GM12878 (cell line): Measurements from ENCODE around the gene PMM2. TPM values are rescaled to one million over a fixed set of nuclear protein-coding genes. Genes with fewer than 3 reads are reported as not detected.

Experiments
- ATAC-seq: fragments of 200-7000 bp; cut with Tn5 transposase; 3 replicates; pipeline ENCODE4 v1.9.1; 2020; ENCODE audit warnings: mild to moderate bottlenecking, moderate library complexity
- BruUV-seq: library from RNA; stranded (reverse); fragments of 400-500 nt; replicated peaks from 2 replicates; lab custom pipeline; 2021; lab: Mats Ljungman, UMichigan
- CTCF ChIA-PET: fragments of 300-600 bp; sonication (Branson Sonifier 250); formaldehyde crosslinking; extraction: SDS; loops from one replicate; lab custom pipeline; 2021; ENCODE audit warnings: inconsistent platforms; lab: Yijun Ruan, JAX
- POLR2A ChIA-PET: fragments of 350-600 bp; formaldehyde crosslinking; extraction: SDS; loops from one replicate; lab custom pipeline; 2021; ENCODE audit warnings: inconsistent platforms; lab: Charles Lee
- RAD21 ChIA-PET: fragments of 300-600 bp; sonication (Branson Sonifier 250); formaldehyde crosslinking; loops from one replicate; lab custom pipeline; 2023; ENCODE audit warnings: antibody characterized with exemption; ENCODE audit not compliant: unreplicated experiment; lab: Charles Lee
- SMC1A ChIA-PET: fragments of 300-600 bp; sonication (Branson Sonifier 250); formaldehyde crosslinking; loops from one replicate; lab custom pipeline; 2023; ENCODE audit not compliant: unreplicated experiment, uncharacterized antibody; lab: Charles Lee
- DNase-seq: peaks from one replicate; pipeline ENCODE4 v3.0.0-alpha.2; 2011; ENCODE audit warnings: low read depth, low spot score
- FAIRE-seq: peaks from 3 replicates; lab custom pipeline; 2011; peaks lifted over from hg19 to GRCh38; lab: Jason Lieb, UNC
- H2AFZ ChIP-seq: 2 replicates; pipeline ENCODE4 v1.6.0; 2011; ENCODE audit warnings: low read depth, low read length, control low read depth; ENCODE audit not compliant: control insufficient read depth
- H3K27ac ChIP-seq: 2 replicates; pipeline ENCODE4 v1.5.1; 2011; ENCODE audit warnings: control low read depth; ENCODE audit not compliant: control insufficient read depth, insufficient read depth
- H3K27me3 ChIP-seq, 2 experiments: replicated peaks in 1 of 2; 2 replicates each; pipeline versions ENCODE4 v1.6.0 to v1.6.1; 2011; ENCODE audit warnings: low read length in 1 of 2; ENCODE audit not compliant: control insufficient read depth in 2 of 2, insufficient read depth in 2 of 2
- H3K36me3 ChIP-seq, 2 experiments: 2 replicates each; pipeline ENCODE4 v1.5.1; 2011; ENCODE audit warnings: low read length in 1 of 2; ENCODE audit not compliant: control insufficient read depth in 2 of 2, insufficient read depth in 2 of 2
- H3K4me1 ChIP-seq: 2 replicates; pipeline ENCODE4 v1.6.1; 2011; ENCODE audit warnings: mild to moderate bottlenecking, low read length, moderate library complexity, mixed read lengths; ENCODE audit not compliant: control insufficient read depth, insufficient read depth
- H3K4me2 ChIP-seq: 2 replicates; pipeline ENCODE4 v1.6.0; 2011; ENCODE audit warnings: control low read depth; ENCODE audit not compliant: control insufficient read depth, insufficient read depth
- H3K4me3 ChIP-seq: fragments of 200-600 bp; sonication (generic); 2 replicates; pipeline ENCODE4 v1.5.1; 2016
- H3K79me2 ChIP-seq: 2 replicates; pipeline ENCODE4 v1.6.0; 2011; ENCODE audit warnings: low read length; ENCODE audit not compliant: control insufficient read depth, insufficient read depth
- H3K9ac ChIP-seq: 2 replicates; pipeline ENCODE4 v1.8.0; 2011; ENCODE audit warnings: low read length, control low read depth, mixed read lengths; ENCODE audit not compliant: control insufficient read depth, insufficient read depth
- H3K9me3 ChIP-seq: replicated peaks from 3 replicates; pipeline ENCODE4 v1.5.1; 2011; ENCODE audit warnings: mild to moderate bottlenecking, low read length; ENCODE audit not compliant: control insufficient read depth, insufficient read depth
- H4K20me1 ChIP-seq: 2 replicates; pipeline ENCODE4 v1.6.0; 2011; ENCODE audit not compliant: control insufficient read depth, insufficient read depth
- CHD4 ChIP-seq: fragments of 200-600 bp; sonication (generic); IDR thresholded peaks from 2 replicates; pipeline ENCODE4 v1.6.1; 2016; ENCODE audit warnings: mild to moderate bottlenecking
- POLR2A ChIP-seq: IDR thresholded peaks from 2 replicates; pipeline ENCODE4 v1.6.1; 2011; ENCODE audit warnings: low read depth, mild to moderate bottlenecking, low read length
- POLR2AphosphoS5 ChIP-seq: IDR thresholded peaks from 2 replicates; pipeline ENCODE4 v1.6.1; 2011; ENCODE audit warnings: mild to moderate bottlenecking, low read length, inconsistent platforms
- SMAD5 ChIP-seq: IDR thresholded peaks from 2 replicates; pipeline ENCODE4 v1.6.1; 2016; ENCODE audit warnings: antibody characterized with exemption, low read depth
- ZNF207 ChIP-seq: fragments of 450-650 bp; IDR thresholded peaks from 2 replicates; pipeline ENCODE4 v1.6.1; 2014; ENCODE audit warnings: antibody characterized with exemption, mild to moderate bottlenecking, borderline replicate concordance
- WGBS: methylation state at CpG from one replicate; pipeline ENCODE4 v1.1.6; 2016; ENCODE audit warnings: low lambda C conversion rate; ENCODE audit not compliant: insufficient replicate concordance, insufficient coverage; ENCODE audit errors: missing lambda C conversion rate; 5-methylcytosine and 5-hydroxymethylcytosine counted together
- in situ Hi-C: fragments of 300-500 bp; cut with MboI; formaldehyde crosslinking; loops from 9 replicates; pipeline ENCODE4 v1.14.3; 2018; ENCODE audit warnings: mixed read lengths
- intact Hi-C: fragments of 100-400 bp; cut with micrococcal nuclease; formaldehyde crosslinking; loops from one replicate; pipeline ENCODE4 v1.14.2; 2022; ENCODE audit not compliant: unreplicated experiment
- polyA plus RNA-seq, 11 experiments: library from polyadenylated mRNA; depleted of rRNA in 4 of 11; unstranded in 6 of 11; stranded (reverse) in 5 of 11; fragments of >200 nt; fragmentation: Nextera tagmentation in 4 of 11; fragmentation: Illumina TruSeq in 1 of 11; extraction: Ambion mirVana in 4 of 11; extraction: Trizol in 1 of 11; gene quantifications; 1 replicate in 1 of 11; 2 replicates in 10 of 11; pipeline versions ENCODE4 v1.2.1 to v1.2.3, GENCODE V29; 2011 to 2016; ENCODE audit warnings: inconsistent platforms in 2 of 11, missing spikeins in 2 of 11, low read depth in 1 of 11
- total RNA-seq, 4 experiments: library from RNA; depleted of rRNA in 3 of 4; stranded (reverse); fragments of >200 nt in 3 of 4; fragmentation: Illumina TruSeq in 1 of 4; extraction: Trizol in 1 of 4; gene quantifications; 2 replicates each; pipeline versions ENCODE4 v1.2.1 to v1.2.3, GENCODE V29; 2013 to 2021

PMM2 gene
- total and polyA plus RNA-seq, 10 of the 15 experiments (the other 5 are each of a cell fraction or from before 2014, with no cell fraction given), result 22.6 to 69.4 (median 52.3) TPM

GRCh38 chr16:8863594-8864424 is 66.2 kb downstream of the PMM2 start:
- DNase-seq (no peak), ATAC-seq (peak; percentile 9; the same call in 2 of the 3 replicates), FAIRE-seq (no peak)
- Histone ChIP-seq H3K79me2 (peaks cover 73% of the 10 kb centered on the region), H3K27me3 (no peaks in the 10 kb centered on the region), H3K9ac (no peak overlapping the region), H3K36me3 (peaks cover 11 to 13% of the 10 kb centered on the region in 2 experiments; a peak in 3 of 4 replicates), H3K27ac (no peak overlapping the region), H3K4me2 (peak overlapping the region; percentile 25; the same call in 1 of the 2 replicates), H4K20me1 (peaks cover 8% of the 10 kb centered on the region), H3K4me1 (peaks cover 6% of the 10 kb centered on the region; the same call in 1 of the 2 replicates), H2AFZ (no peak overlapping the region), H3K9me3 (no peaks in the 10 kb centered on the region; the same call in 2 of the 3 replicates), H3K4me3 (no peak overlapping the region)
- in situ Hi-C loops, result no loop called here
- intact Hi-C loops, result no loop called here
- ChIA-PET CTCF (interaction anchor here (1.2 to 1.6 kb wide), 3 partner anchors 10 to 44 kb away, joined by 3 to 6 read pairs (median 5); no protein-coding TSS in a partner anchor), POLR2A (interaction anchor here (0.8 to 0.9 kb wide), 2 partner anchors 10 to 79 kb away, joined by 3 read pairs; no protein-coding TSS in a partner anchor), SMC1A (no interaction called here), RAD21 (interaction anchor here (1.4 to 1.6 kb wide), 2 partner anchors 16 to 27 kb away, joined by 4 read pairs; no protein-coding TSS in a partner anchor)
- TF ChIP-seq CHD4, result no peak
- peak; percentile 41; the same call in 1 of the 2 replicates for TF ChIP-seq POLR2AphosphoS5
- TF ChIP-seq ZNF207, result no peak
- TF ChIP-seq POLR2A, result peak; percentile 58
- TF ChIP-seq SMAD5, result no peak
- BruUV-seq, result no TSS peak
- 65% methylated on average over 17 of the region's 17 CpGs for WGBS
